Measurements from ENCODE around the gene STAG1.
"Not testable (repeated sequence)": the region's sequence is repeated elsewhere in the genome, so short reads cannot be mapped to it uniquely, and the experiment has no call there.

The STAG1 gene

DNA sequence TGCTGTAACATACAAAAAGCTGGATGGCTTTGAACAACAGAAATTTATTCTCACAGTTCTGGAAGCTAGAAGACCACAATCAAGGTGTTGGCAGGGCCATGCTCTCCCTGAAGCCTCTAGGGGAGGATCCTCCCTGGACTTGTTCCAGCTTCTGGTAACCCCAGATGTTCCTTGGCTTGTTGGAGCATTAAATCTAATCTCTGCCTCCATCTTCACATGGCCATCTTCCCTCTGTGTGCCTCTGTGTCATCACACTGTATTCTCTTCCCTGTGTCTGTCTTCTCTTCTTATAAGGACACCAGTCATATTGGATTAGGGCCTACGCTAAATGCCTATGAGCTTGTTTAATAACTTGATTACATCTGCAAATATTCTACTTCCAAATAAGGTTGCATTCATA, 109.5 kb downstream of the STAG1 start:
- no peak for FAIRE-seq

DNA sequence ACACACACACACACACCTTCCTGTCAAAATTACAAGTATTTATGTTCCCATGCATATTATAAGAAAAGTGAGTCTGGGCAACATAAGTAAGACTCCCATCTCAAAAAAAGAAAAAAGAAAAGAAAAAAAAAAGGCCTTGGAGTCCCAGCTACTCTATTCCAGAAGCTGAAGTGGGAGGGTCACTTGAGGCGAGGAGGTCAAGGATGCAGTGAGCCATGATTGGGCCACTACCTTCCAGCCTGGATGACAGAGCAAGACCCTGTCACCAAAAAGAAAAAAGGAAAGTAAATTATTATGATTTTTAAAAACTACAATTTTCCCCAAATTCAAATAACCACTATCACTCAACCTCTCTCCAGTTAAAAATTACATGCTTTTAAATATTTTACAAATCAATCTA, 113.1 kb downstream of the STAG1 start:
- no peak for FAIRE-seq

DNA sequence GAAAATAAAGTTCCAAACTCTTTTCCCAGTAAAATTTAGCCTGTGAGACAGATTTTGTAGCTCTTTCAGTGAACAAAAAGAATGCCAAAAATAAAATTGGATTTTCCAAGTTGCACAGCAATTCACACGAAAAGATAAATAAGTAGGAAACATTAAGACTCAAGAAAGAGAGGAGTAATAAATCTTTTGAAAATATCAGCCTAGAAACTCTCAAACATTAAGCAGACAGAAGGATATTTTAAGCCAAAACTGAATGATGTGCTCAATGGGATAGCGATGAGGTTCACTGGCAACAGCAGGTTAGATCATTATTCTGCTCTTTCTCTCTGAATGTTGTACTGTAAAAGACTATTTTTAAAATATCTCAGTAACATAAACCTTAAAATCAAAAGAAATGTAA, 115.0 kb downstream of the STAG1 start:
- FAIRE-seq, result no peak

DNA sequence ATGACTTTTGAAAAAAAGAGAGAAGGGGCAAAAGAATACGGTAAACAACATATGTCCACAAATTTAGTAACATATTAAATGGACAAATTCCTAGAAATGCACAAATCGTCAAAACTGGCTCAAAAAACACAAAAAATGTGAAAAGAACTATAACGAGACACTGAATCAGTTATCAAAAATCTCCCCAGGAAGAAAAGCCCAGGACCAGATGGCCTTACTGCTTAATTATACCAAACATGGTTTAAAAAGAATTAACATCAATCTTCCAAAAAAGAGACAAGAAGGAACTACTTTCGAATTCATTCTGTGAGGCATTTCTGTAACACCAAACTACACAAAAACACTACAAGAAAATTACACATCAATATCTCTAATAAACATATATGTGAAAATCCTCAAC, 117.4 kb downstream of the STAG1 start:
- FAIRE-seq, result no peak

DNA sequence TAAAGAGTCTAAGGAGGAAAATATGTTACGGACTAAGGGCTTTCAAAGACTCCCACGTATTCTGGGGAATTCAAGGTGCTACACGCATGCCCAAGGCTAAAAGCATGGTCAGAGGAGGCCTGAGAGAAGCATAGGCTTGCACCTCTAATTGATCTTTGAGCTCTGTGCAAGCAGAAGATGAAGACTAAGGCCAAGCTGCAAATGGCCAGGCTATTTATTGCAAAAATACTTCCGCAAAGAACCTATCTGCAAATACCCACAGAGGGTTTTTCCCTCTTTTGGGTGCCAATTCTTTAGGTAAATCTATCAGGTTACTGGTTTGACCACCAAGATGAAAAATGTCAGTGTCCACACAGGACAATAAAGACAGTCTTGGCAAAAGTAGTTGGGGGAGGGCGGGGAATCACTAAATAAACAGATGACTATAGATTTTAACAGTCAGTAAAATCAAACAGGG, 119.5 kb downstream of the STAG1 start:
- FAIRE-seq, result no peak

DNA sequence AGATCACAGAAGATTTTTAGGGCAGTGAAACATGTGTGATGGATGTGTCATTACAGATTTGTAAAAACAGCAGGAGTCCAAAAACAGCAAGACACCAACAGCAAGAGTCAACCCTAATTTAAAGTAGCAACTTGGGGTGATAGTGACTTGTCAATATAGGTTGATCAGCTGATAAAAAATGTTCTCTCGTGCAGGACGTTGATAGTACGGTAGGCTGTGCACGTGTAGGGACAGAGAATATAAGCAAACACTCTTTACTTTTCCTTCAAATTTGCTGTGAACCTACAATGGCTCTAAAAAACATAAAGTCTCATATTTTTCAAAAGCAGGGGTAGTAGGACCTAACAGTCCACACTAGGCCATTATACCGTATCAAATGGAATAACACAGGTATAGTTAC, 120.8 kb downstream of the STAG1 start:
- FAIRE-seq, result no peak

DNA sequence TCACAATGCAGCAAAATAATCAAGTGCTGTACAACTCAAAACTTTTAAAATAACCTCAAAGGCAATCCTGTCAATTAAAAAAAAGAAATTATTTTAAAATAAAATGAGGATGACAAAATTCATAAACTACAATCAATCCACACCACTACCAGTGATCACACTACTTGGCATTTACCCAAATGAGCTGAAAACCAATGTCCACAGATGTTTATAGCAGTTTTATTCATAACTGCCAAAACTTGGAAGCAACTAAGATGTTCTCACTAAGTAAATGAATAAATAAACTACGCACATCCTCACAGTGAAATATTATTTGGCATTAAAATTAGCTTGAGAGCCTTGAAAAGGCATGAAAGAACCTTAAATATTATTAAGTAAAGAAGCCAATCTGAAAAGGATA, 121.3 kb downstream of the STAG1 start:
- no peak for FAIRE-seq

DNA sequence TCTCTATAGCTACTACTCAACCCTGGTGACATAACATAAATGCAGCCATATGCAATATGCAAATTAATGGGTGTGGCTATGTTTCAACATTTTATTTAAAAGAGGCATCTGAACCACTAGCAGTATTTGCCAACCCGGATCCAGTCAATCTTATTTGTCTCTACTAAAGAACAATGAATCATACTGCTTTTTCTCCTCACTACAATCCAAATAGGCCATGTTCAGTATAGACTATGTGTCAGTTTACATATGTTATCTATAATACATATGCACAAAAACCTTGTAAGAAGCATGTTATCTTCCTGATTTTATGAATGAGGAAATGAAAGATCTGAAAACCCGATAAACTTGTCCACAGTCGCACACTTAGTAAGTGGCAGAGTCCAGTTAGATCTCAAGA, 125.7 kb downstream of the STAG1 start:
- no peak for FAIRE-seq

DNA sequence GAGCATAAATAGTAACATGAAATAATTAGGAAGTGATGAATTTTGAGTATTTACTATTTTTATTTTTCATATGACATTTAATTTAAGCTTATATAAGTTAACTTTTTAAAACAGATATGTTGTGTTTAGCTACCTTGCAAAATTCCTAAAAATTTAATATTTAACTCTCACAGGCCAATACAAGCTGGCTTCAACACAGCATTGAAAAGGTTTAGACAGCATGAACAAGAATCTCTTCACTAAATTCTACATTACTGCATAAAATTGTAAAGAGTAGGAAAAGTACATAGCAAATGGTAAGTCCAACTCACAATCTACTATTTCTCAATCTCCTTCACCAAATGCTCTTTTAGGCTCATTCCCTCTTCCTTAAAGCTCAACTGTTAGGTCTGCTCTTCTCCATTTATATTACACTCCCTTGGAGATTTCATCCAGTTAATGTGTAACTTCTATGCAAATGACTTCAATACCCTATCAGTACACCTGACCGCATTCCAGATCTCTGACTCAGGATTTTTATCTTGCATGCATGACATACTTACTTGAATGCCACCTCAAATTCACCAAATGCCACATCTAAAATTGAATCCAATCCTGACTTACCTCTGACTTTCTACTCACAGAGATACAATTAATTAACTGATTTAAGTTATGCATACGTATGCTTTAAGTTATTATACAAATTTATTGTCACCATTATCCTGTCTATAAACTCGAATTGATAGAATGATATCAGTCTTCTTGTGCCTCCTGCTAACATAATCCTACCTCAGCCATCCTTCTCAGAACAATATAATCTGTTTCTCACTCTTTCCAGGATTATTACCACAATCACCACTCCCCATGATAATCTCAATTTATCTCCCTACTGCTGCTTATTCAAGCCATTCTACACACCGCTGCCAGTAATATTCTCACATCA, 127.0 kb downstream of the STAG1 start:
- no peak for FAIRE-seq

DNA sequence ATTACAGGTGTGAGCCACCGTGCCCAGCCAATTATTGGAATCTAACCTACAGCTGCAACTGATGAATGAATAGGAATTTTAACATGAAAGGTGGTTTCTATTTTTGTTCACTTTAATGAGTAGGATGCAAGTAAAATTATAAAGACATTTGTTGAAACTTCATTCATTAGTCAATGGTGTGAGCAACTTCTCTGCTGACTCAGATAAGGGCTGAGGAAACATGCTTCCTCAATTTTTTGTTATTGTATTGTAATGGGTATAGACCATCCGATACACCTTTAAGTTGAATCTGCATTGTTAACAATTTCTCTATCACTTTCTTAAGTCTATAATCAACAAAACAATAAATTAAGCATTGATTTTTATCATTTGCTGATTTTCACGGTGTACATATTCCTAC, 127.8 kb downstream of the STAG1 start:
- no peak for FAIRE-seq

DNA sequence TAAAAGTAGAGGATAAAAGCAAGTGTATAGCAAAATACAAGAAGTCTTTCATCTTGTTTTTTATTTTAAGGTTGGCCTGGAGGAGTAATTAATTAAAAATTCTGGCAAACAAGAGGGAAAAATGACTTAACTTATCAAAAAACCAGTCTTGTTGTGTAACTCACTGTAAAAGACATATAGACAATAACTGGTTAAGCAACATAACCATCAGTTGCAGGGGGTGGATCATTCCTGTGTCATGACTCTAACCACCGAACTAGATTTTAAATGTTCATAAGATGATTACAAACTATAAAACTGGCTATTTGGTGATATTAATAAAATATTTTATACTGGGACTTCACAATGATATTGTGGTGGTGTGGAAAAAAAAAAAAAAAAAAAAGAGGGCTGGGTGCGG, 130.6 kb downstream of the STAG1 start:
- no peak for FAIRE-seq

DNA sequence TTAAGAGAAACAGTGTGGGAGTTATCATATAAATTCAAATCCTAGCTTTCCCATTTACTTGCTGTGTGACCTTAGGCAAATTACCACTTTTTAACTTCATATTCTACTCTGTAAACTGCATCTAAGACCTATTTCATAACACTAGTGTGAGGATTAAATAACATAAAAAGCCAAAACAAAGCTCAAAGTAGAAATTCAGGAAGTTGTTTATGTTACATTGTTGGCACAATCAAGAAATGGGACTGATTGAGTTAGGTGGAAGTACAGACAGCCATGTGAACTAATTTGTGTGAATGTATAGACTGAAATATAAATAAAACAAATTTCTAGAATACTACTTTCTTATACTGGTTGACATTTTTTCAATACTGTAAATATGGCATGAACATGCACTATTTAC, 131.7 kb downstream of the STAG1 start:
- no peak for FAIRE-seq

DNA sequence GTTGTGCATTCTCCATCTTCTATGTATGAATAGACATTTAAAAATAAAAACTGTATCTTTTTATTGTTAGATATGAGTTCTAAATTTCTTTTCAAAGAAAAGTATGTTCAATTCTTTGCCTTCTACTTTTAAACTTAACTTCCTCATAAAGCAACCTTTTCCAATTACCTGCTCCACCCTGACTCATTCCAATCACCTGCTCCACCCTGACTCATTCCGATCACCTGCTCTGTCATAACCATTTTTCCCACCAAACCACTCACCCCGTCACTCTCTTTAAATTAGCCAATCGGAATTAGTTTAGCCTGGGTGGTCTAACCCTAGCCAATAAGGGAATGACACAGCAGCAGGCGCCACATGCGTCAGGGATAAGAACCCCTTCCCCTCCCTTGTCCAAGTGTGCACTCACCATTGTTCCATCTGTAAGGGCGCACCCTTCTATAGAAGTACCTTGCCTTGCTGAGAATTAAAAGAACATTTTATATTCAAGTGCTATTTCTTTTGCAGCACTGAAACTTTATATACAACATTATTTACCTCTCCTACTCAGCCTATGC, 134.1 kb downstream of the STAG1 start:
- not testable (repeated sequence) for FAIRE-seq

DNA sequence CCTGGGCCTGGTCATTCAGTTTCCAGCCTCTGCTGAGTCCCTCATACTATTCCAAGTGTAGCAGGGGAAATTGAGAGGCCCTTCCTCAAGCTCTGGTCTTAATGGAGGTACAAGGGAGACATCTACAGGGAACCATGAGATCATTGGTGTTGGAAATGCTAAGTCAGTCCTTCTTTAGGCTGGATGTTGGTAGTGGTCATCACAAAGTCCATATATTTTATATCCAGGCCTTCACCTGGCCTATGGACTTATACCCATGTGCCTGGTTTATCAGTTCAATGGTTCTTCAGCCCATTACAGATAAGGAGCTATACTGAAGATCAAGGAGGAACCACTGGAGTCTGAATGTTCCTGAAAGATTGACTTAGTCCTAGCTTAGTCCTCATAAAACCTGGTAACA, 135.0 kb downstream of the STAG1 start:
- FAIRE-seq, result no peak

DNA sequence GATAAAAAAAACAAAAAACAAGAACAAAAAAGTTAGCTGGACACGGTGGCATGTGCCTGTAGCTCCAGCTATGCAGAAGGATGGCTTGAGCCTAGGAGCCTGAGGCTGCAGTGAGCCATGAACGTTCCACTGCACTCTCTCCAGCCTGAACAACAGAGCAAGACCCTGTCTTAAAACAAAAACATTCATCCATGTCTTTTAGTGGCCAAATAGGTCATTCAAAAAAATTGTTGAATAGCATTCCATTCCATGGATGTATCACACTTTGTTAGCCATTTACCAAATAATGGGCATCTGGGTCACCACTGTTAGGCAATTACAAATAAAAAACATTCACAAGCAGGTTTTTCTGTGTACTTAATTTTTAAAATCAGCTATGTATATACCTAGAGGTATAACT, 139.7 kb downstream of the STAG1 start:
- no peak for FAIRE-seq

DNA sequence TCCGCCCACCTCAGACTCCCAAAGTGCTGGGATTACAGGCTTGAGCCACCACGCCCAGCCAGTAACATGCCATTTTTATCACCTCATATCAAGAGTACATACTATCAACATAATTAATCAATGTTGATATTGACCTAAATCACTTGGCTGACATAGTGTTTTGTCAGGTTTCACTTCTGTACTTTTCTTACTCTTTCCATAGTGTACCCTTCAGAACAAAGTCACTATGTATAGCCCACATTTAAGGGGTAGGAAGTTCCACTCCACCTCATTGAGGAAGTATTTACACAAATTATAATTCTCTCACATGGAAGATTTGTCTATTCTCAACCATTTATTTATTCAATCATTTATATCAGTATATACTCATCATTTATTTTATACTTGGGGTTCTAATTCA, 145.2 kb downstream of the STAG1 start:
- FAIRE-seq, result no peak

DNA sequence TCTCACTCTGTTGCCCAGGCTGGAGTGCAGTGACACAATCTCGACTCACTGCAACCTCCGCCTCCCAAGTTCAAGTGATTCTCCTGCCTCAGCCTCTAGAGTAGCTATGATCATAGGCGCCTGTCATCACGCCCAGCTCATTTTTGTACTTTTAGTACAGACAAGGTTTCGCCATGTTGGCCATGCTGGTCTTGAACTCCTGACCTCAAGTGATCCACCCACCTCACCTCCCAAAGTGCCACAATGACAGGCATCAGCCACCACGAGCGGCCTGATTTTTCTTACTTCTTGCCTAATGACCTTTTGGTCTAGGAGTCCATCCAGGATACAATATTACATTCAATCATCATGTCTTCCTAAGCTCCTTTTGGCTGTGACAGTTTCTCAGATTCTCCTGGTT, 146.0 kb downstream of the STAG1 start:
- not testable (repeated sequence) for FAIRE-seq

DNA sequence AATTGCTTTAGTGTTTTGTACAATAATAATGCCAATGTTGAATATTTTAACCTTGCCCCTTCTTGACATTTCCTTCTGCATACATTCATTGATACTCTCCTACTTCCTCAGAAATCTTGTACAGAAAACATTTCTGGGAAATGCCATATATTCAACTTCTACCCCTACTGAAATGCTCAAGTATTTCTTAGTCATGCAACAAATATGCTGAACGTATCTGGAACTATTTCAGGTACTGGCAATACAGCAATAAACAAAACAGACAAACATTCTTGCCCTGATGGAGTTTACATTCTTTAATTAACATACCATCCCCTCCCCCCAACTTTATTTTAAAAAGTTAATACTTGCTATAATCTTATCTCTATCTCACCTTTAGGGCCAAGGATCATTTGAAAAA, 147.2 kb downstream of the STAG1 start:
- no peak for FAIRE-seq

DNA sequence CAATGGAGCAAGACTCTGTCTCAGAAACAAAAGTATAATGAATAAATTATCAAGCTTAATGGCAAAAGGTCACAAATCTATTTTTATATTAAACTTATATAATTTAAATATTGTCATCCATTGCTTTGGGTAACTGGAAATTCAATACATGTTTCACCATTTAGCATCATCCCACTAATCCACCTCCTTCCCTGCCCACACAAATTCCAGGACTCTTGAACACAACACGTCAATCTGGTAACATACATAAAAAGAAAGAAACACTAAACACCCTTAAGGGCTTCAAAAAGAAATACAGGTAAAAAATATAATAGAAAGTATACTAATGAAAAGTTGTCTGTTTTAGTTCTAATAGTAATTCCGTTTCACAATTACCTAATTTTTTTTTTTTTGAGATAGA, 149.4 kb downstream of the STAG1 start:
- no peak for FAIRE-seq

DNA sequence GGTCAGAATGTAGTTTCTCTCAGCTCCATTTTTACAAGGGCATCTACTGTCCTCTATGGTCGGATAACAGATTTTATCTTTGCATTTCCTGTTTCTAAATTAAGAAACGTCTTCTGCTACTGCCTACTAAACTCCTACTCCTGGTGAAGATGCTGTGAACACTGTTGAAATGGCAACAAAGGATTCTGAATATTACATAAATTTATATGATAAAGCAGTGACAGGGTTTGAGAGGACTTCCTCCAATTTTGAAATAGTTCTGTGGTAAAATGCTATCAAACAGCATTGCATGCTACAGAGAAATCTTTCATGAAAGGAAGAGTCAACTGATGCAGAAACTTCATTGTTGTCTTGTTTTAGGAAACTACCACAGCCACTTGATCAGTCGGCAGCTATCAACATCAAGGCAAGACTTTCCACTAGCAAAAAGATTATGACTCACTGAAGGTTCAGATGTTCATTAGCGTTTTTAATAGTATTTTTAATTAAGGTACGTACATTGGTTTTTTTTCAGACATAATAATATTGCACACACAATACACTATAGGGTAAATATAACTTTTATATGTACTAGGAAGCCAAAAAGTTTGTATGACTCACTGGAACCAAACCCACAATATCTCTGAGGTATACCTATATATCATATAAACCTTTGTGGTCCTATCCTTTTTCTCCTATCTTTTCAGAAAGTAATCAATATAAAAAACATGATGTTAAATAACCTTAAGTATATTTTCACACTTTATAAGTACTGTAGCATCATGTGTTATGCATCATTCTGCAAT, 156.1 kb downstream of the STAG1 start:
- no peak for FAIRE-seq

DNA sequence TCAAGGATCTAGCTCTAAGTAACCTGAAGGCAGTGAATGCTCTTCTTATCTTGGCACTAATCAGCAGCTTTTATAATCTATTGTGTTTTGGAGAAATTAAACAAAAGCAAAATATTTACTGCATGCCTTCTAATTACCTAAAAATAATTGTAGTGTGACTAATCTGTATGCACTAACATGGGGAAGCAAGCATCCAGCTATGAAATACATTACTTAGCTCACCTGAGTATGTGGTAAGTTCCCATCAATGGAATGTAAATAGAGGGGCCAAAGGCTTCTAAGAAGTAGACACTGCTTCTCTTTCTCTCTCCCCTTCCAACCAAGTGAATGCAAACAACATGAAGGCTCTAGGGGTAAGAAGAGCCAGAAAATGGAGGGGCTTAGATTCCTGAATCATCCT, 165.6 kb downstream of the STAG1 start:
- no peak for FAIRE-seq

DNA sequence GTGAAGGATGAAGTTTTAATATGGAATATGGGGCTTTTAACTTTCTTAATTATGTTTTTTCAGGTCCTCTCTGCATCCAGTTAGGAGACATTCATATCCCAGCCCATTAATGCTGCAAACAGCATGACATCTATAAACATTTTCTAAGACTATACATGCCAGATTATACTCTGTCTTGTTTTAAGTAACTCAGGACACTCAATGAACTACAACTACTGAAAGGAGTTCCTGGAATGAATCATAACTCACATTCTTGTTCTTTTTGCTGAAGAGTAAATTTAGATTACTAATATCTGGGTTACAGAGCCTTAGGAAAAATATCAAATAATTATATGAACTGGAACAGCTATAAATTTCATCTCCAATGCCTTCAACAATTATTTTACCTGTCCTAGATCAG, 167.4 kb downstream of the STAG1 start:
- no peak for FAIRE-seq

DNA sequence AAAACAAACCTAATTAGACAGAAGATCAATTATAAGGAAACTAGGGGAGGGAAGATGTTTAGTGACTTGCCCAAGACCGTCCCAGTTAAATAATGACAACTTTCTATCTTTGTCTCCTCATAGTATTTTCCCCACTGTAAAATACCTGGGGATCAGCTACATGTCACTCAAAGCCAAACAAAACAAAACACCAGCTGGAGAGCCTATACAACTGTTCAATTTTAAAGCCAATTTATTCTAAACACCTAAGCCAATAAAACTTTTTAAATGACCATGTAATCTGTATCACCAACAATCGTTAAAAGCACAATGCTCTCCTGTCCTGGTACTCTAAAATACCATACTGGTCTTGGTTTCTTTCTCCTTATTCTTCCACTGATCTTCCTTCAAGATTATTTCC, 168.4 kb downstream of the STAG1 start:
- no peak for FAIRE-seq

DNA sequence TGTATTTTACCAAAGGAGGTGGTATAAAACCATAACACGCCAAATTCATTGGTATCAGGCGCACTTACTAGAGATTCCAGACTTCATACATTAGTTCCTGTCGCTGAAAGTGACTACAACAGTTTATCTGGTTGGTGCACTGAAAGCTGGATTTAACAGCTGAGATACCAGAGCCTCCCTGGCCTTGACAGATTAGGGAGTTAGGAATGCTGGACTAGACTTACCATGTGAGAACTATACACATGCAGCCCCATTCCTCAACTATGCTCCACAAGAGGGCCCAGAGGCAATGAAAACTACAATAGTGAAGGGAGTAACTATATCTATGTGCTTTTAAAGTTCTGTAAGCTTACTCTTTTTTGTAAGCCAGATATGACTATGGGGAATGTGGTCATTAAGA, 174.4 kb downstream of the STAG1 start:
- no peak for FAIRE-seq
